GM12801 (cell line): Measurements from ENCODE around the gene PLEKHH2.

Experiments
- CTCF ChIP-seq: IDR thresholded peaks from one replicate; pipeline ENCODE4 v1.5.1; 2011; ENCODE audit warnings: control low read depth; ENCODE audit not compliant: insufficient read length; ENCODE audit errors: extremely low read depth

The PLEKHH2 gene

GRCh38 chr2:43622931-43623451 lies 14.1 kb upstream of the PLEKHH2 start:
- TF ChIP-seq CTCF, result no peak

DNA sequence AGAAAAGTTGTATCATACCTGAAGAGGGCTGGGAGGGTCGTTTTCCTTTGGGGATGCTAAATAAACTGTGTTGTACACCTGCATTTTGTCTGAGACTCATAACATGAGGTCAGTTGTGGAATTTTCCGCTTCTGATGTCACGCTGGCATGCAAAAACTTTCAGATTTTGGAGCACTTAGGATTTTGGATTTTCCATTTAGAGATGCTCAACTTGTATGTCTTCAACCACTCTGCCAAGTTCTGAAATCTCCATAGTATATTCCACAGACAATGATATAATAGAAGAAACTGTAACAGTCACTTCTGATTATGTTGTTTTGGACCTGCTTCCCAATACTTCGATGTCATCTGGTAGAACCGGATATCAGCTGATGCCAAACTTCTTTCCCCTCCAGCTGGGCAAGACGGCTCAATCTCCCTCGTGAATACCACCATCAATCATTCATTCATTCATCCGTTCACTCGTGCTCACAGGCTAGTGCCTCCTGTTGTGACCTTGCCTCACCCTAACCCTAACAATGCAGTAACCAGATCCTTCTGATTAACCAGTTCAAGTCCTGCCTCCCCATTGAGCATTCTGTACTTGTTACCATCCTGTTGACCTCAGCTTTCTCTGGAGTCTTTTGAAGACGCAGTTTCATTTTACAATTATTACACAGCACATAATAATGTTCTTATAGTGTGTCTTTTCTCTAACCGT lies 5.3 kb upstream of the PLEKHH2 start:
- no peak for TF ChIP-seq CTCF

- no peak for TF ChIP-seq CTCF
Measured at GRCh38 chr2:43634604-43635306, 2.3 kb upstream of the PLEKHH2 start.

DNA sequence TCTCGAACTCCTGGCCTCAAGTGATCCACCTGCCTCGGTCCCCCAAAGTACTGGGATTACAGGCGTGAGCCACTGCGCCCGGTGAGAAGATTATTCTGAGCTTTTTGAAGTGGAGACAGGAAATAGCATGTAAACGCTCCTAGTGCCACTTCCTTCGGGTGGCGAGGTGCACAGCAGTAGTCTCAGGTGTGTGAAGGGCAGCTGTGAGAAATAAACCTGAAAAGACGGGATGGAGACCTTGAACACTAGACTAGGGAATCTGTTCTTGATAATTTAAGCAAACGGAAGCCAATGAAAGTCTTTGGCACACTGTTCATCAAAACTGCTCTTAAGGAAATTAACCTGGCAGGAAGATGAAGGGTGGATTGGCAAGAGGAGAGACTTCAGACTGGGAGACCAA lies 439 bp upstream of the PLEKHH2 start:
- no peak for TF ChIP-seq CTCF

DNA sequence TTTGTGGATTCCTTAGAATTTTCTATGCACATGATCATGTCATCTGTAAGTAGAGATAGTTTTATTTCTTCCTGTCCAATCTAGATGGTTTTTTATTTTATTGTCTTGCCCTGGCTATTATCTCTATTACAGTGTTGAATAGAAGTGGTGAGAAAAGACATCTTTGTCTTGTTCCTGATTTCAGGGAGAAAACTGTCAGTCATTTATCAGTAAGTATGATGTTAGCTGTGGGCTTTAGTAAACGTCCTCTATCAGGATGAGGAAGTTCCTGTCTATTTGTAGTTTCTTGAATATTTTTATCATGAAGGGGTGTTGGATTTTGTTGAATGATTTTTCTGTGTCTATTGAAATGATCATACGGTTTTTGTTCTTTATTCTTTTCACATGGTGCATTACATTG lies 5.3 kb downstream of the PLEKHH2 start:
- TF ChIP-seq CTCF, result no peak

DNA sequence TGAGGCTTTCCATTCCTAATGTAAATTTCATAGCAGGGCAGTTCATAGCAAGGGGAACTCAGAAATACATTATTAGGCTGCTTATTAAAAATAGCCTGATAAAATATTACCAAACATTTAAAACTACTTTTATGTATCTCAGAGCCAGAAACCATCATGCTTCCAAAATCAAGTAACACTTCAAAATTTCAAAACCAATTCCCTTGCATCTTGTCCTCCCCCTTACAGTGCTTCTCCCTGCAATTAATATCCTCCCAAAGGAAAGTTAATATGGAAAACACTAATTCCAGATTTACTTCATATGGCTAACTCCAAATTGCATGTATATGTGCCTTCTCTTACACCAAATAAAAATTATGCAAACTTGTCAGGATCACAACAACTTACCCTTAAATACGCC lies 6.6 kb downstream of the PLEKHH2 start:
- TF ChIP-seq CTCF, result no peak

DNA sequence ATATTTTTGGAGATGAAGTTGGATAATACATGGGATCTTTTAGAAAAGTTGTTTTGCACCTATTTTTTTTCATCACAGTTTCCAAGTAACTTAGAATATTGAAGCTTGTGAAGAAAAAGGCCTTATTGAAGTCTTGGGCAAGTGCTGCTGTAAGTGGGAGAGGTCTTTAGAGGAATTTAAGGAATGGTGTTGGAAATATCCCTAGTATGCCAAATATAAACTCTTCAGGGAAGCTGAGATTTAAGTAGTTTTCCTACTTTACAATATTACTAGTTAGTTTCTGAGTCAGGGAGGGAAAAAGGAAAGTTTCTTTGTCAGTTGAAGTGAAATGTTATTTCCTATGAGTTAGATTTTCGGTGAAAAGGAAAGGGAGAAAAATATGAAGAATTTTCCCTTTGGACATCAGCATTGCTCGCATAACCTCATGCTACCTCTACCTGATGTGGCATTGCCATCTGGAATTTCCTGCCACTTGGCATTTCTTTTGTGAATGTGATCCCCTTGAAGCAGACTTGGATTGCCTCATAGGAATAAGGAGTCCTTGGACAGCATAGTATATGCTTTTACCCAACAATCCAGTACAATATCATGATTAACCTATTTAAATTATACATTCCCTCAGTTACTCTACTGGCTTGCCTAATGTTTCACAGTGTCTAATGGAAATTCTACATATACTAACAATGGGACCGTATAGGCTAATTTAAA lies 12.1 kb downstream of the PLEKHH2 start:
- TF ChIP-seq CTCF, result no peak
